Brain microvascular endothelial cell (primary cell): Measurements from ENCODE around the gene IMMP2L.

Experiments
- DNase-seq: peaks from one replicate; pipeline ENCODE4 v3.0.0-alpha.2; 2020
- H3K27ac ChIP-seq: fragments of 250-450 bp; sonication (Bioruptor Pico); 2 replicates; pipeline ENCODE4 v1.5.1; 2020; ENCODE audit warnings: mild to moderate bottlenecking, moderate library complexity
- H3K27me3 ChIP-seq: fragments of 250-450 bp; sonication (Bioruptor Pico); replicated peaks from 2 replicates; pipeline ENCODE4 v1.5.1; 2020; ENCODE audit warnings: mild to moderate bottlenecking
- H3K36me3 ChIP-seq: fragments of 250-450 bp; sonication (Bioruptor Pico); replicated peaks from 2 replicates; pipeline ENCODE4 v1.5.1; 2020; ENCODE audit warnings: mild to moderate bottlenecking
- H3K4me3 ChIP-seq: 2 replicates; pipeline ENCODE4 v1.5.1; 2011; ENCODE audit warnings: low read depth, mild to moderate bottlenecking, control low read depth, low read length, moderate library complexity
- in situ Hi-C: cut with HindIII; loops from 2 replicates; pipeline ENCODE4 v1.10.0; 2017; ENCODE audit warnings: low sequenced_read_pairs, low pct_ligation_motif_present
- TF ChIP-seq, protein P1 (sequence below): IDR thresholded peaks from 2 replicates; pipeline ENCODE4 v1.5.1; 2011; ENCODE audit warnings: low read depth, mild to moderate bottlenecking, moderate library complexity, low read length, control low read depth, inconsistent platforms; ENCODE audit errors: missing control alignments

Gene IMMP2L

DNA sequence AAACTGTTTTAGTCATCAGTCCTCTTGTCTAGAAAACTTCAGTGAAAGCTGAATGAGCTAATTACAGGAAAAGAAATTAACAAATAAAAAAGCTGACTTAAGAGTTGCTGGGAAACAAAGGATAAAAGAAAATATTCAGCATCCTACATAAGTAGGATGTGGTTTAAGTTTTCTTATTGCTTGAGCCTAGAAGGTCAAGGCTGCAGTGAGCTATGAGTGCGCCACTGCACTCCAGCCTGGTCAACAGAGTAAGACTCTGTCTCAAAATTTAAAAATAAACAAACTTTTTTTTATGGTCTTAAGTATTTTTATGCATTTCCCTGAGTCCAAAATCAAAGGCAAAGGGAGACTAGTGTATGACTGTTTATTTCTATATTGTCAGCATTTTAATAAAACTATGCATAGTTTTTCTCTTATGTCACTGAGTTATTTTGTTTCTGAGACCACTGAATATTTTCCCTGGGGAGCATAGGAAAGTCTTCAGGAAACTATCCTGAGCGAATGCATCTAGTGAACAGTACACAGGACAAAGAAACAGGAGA, 511.3 kb downstream of the IMMP2L start:
- Histone ChIP-seq H3K27ac (no peak overlapping the region), H3K4me3 (no peak overlapping the region), H3K36me3 (no peaks in the 10 kb centered on the region), H3K27me3 (no peaks in the 10 kb centered on the region)
- DNase-seq = no peak
- in situ Hi-C loops = no loop called here
- TF ChIP-seq, protein P1, sequence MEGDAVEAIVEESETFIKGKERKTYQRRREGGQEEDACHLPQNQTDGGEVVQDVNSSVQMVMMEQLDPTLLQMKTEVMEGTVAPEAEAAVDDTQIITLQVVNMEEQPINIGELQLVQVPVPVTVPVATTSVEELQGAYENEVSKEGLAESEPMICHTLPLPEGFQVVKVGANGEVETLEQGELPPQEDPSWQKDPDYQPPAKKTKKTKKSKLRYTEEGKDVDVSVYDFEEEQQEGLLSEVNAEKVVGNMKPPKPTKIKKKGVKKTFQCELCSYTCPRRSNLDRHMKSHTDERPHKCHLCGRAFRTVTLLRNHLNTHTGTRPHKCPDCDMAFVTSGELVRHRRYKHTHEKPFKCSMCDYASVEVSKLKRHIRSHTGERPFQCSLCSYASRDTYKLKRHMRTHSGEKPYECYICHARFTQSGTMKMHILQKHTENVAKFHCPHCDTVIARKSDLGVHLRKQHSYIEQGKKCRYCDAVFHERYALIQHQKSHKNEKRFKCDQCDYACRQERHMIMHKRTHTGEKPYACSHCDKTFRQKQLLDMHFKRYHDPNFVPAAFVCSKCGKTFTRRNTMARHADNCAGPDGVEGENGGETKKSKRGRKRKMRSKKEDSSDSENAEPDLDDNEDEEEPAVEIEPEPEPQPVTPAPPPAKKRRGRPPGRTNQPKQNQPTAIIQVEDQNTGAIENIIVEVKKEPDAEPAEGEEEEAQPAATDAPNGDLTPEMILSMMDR = no peak

DNA sequence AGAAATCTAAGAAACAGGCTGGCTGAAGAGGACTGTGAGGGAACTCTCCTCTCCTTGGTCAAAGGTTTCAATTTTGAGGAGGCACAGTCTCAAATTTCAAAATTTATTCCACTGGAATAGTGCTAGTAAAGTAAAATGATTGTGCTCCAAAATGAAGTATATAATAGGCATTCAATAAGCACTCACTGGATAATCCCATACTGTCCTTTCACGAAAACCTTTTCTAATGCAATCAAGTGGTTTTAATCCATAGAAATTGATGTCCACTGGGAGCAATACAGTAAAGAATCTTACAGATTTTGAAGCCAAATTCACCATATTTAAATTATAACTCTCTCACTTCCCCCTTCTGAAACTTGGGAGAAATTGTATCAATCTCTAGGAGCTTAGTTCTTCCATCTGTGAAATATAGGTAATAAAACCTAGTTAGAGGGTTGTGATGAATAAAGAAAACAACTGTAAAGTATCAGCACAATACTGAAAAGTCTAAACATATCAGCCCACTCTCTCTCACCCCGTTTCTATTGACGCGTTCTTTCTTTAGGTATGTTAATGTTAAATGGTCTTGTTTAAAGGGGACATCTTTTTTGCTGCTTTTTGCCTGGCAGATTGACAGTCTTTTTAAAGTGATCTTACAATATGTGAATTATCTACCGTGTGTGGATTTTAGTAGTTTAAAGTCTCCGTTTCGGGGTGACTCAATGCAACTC, 512.2 kb downstream of the IMMP2L start:
- TF ChIP-seq, protein P1 = no peak
- H3K27ac ChIP-seq = no peak overlapping the region
- in situ Hi-C loops = no loop called here

DNA sequence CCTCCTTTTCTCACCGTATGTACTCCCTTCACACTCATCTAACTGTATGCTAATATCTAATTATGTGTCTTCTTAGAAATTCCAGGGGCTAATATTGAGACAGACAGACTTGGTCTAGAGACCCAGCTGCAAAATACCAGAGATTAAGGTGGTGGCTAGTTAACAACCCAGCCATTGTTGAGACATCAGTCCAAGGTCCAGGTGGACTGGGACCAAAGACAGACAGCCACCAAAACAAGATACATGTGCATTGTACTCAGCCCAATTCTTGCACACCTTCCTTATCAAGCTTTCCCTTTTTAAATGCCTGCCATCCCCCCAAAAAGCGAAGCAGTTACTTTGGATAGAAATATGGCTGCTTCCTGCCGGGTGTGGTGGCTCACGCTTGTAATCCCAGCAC, 514.7 kb downstream of the IMMP2L start:
- TF ChIP-seq, protein P1 = no peak
- Histone ChIP-seq H3K4me3 (no peak overlapping the region), H3K27ac (no peak overlapping the region), H3K27me3 (no peaks in the 10 kb centered on the region), H3K36me3 (no peaks in the 10 kb centered on the region)
- no peak for DNase-seq
- in situ Hi-C loops = no loop called here

More for the DNA sequence above, 512.2 kb downstream of the IMMP2L start:
- DNase-seq = no peak
- Histone ChIP-seq H3K27me3 (no peaks in the 10 kb centered on the region), H3K36me3 (no peaks in the 10 kb centered on the region), H3K4me3 (no peak overlapping the region)

DNA sequence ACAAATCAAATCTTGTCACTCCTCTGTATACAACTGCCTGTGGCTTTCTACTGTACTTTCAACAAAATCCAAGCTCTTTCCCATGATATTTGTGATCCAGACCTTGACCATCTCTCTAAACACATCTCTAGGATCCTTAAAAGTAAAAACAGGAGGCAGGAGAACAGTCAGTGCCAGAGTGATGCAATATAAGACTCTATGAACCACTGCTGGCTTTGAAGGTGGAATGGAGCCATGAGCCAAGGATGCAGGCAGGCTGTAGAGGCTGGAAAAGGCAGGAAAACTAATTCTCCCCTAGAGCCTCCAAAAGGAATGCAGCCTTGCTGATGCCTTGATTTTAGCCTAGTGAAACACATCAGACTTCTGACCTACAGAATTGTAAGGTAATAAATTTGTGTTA, 516.8 kb downstream of the IMMP2L start:
- DNase-seq = no peak
- TF ChIP-seq, protein P1 = no peak
- in situ Hi-C loops = no loop called here
- no peaks in the 10 kb centered on the region for H3K27me3 ChIP-seq
- H3K27ac ChIP-seq = no peak overlapping the region
- no peaks in the 10 kb centered on the region for H3K36me3 ChIP-seq
- H3K4me3 ChIP-seq = no peak overlapping the region

DNA sequence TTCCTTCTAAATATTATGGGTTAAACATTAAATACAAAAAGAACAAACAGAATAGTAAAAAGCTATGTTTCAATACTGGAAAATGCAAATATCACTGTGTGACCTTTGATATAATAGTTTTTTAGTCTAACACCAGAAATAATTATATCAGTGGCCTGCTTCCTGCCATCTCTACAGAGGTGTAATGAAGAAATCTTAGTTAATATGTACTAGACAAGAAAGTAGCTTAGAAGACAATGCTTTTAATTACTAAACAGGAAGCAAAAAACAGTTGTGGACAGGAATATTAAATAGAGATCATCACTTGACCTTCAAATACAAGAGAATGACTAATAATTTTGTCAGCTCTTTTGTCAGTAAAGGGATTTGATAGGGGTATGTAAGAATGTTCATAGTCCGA, 518.7 kb downstream of the IMMP2L start:
- no peaks in the 10 kb centered on the region for H3K36me3 ChIP-seq
- in situ Hi-C loops = no loop called here
- DNase-seq = no peak
- H3K27ac ChIP-seq = no peak overlapping the region
- TF ChIP-seq, protein P1 = no peak
- no peaks in the 10 kb centered on the region for H3K27me3 ChIP-seq
- no peak overlapping the region for H3K4me3 ChIP-seq

DNA sequence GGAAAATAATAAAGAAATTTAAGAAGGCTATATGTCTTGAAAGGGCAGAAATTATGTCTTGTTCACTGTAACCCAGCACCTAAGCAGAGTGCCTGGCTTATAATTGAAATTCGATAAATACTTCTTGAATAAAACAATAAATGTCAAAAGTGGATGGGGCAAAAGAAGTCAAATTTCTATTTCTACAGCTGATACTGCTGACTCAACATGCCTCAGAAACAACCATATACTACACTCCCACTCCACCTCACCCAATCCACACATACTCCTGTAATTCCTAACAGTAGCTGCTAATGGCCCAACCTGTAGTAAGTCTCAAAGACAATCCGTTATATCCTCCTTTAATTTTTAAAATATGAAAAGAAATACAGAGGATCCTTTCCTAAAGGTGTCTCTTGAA, 519.5 kb downstream of the IMMP2L start:
- in situ Hi-C loops = no loop called here

More for the DNA sequence above, 519.5 kb downstream of the IMMP2L start:
- H3K27ac ChIP-seq = no peak overlapping the region
- DNase-seq = no peak
- TF ChIP-seq, protein P1 = no peak
- no peaks in the 10 kb centered on the region for H3K27me3 ChIP-seq
- no peaks in the 10 kb centered on the region for H3K36me3 ChIP-seq
- H3K4me3 ChIP-seq = no peak overlapping the region
